GM12865 (cell line): ENCODE data around the gene PSMD7.

Experiments used
- DNase-seq: peaks from one replicate; pipeline ENCODE4 v3.0.0; 2010; ENCODE audit warnings: low read depth
- H3K4me3 ChIP-seq: 2 replicates; pipeline ENCODE4 v1.5.1; 2011; ENCODE audit warnings: mild to moderate bottlenecking, low read depth, low read length, control low read depth
- TF ChIP-seq, protein P1 (sequence below): IDR thresholded peaks from 2 replicates; pipeline ENCODE4 v1.5.1; 2011; ENCODE audit warnings: low read length, control low read depth, low read depth, inconsistent platforms; ENCODE audit not compliant: insufficient read depth; ENCODE audit errors: missing control alignments

The PSMD7 gene

DNA sequence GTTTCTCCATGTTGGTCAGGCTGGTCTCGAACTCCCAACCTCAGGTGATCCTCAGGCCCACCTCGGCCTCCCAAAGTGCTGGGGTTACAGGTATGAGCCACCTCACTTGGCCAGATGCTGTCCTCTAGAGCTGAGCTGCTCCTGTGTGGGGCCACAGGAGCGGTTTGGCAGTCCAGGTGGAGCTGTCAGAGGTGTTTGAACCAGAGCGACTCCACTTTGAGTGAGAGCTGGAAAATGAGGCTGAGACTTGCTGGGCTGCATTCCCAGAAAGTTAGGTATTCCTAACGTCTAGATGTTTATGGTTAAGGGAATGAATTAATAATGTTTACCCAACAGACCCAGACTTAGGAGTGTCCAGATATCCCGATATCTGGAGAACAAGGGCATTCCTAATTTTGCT, 16.8 kb upstream of the PSMD7 start:
- TF ChIP-seq, protein P1, sequence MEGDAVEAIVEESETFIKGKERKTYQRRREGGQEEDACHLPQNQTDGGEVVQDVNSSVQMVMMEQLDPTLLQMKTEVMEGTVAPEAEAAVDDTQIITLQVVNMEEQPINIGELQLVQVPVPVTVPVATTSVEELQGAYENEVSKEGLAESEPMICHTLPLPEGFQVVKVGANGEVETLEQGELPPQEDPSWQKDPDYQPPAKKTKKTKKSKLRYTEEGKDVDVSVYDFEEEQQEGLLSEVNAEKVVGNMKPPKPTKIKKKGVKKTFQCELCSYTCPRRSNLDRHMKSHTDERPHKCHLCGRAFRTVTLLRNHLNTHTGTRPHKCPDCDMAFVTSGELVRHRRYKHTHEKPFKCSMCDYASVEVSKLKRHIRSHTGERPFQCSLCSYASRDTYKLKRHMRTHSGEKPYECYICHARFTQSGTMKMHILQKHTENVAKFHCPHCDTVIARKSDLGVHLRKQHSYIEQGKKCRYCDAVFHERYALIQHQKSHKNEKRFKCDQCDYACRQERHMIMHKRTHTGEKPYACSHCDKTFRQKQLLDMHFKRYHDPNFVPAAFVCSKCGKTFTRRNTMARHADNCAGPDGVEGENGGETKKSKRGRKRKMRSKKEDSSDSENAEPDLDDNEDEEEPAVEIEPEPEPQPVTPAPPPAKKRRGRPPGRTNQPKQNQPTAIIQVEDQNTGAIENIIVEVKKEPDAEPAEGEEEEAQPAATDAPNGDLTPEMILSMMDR: no peak
- no peak for DNase-seq
- H3K4me3 ChIP-seq: no peak overlapping the region

DNA sequence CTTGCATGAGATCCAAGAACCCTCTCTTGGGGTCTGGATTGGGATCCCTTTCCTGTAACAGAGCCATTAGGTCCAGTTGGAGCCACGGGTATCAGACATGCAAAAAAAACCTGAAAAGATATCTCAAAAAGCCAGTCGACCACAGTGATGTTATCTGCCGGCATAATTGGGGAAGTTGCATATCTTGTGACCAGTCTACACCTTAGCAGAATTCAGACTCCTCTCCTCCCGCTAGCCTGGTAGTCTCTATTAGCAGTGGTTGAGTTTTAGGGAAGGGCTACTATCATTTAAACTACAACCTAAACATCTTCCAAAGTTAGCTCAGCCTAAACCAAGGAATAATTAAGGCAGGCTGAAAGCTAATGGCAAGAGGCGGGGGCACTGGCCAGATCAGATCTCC, 16.2 kb upstream of the PSMD7 start:
- no peak overlapping the region for H3K4me3 ChIP-seq
- DNase-seq: no peak
- TF ChIP-seq, protein P1: no peak

DNA sequence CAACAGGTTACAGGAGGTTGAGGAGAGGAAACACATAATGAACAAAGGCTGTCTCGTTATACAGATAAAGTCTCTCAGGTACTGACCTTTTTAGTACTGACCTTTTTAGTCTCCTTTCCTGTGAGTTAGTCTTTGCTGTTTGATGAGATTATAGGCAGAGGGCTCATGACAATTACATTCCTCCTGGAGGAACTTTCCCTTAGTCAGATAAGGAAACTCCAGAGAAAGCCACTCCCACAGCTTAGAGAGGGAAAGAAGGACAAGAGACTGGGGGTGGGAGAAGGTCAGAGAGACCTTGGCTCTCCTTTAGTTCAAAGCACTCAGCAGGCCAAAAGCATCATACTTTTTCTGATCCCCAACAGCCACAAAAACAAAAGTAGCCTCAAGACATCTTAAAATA, 15.3 kb upstream of the PSMD7 start:
- no peak for DNase-seq
- H3K4me3 ChIP-seq: no peak overlapping the region
- TF ChIP-seq, protein P1: no peak

DNA sequence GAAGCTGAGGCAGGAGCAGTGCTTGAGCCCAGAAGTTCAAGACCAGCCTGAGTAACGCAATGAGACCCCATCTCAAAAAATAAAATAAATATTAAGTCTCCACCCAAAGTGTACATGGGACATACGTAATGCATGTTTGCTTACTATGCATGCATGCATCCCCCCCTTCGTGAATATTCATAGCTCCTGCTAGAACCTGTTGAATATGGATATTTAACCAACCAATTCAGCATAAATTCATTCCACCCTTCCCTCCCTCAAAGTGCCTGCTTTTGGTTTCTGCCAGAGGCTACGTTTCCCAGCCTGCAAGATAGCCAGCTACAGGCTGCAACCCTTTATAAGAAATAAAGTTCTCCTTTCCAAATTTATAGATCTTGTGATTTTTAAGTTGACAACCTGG, 12.9 kb upstream of the PSMD7 start:
- TF ChIP-seq, protein P1: no peak
- H3K4me3 ChIP-seq: no peak overlapping the region
- DNase-seq: no peak

DNA sequence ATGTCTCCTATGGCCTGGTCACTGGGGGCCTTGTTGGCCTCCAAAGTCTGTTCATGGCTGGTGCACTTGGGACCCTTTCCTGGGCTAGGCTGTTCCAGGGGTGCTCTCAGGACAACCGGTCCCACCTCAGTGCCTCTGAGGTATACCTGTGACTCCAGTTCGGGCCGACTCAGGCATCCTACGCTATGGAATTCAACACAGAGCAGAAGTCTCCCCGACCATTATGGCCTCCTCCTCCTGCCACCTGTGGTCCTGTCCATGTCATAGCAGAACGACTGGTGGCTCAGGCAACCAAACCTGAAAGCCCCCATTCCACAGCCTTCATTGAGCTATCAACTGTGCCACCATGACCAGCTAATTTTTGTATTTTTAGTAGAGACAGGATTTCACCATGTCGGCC, 8.5 kb upstream of the PSMD7 start:
- TF ChIP-seq, protein P1: no peak
- no peak for DNase-seq
- no peak overlapping the region for H3K4me3 ChIP-seq

DNA sequence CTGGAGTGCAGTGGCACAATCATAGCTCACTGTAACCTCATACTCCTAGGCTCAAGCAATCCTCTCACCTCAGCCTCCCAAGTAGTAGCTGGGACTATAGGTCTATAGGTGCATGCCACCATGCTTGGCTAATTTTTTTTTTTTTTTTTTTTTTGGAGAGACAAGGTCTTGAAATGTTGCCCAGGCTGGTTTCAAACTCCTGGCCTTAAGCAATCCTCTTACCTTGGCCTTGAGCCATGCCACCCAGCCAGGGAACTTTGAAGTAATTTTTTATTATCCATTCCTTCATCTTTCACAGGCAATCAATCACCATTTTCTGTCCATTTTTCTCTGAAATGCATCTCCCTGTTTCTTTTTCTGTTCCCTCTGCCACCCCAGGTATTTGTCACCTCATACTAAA, 6.3 kb upstream of the PSMD7 start:
- DNase-seq: no peak
- TF ChIP-seq, protein P1: no peak

DNA sequence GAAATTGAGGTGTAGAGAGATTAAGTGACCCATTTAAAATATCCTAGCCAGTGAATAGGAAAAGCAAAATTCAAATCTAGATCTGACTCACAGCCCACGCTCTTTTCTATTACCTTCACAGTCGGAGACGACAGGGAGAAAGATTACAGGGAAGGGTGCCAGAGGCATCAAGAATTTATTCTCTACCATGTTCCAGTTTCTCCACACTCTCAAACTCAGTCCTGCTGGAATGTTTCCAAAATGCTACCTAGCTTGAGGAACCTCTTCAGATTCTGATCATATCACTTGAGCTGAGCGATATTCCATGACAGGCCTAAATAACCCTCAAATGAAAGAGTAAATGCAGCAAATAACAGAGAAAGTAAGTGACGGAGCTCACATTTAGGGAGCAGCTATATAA, 5.4 kb upstream of the PSMD7 start:
- no peak overlapping the region for H3K4me3 ChIP-seq
- TF ChIP-seq, protein P1: no peak
- DNase-seq: no peak

More for the DNA sequence above, 6.3 kb upstream of the PSMD7 start:
- H3K4me3 ChIP-seq: no peak overlapping the region
